ENCODE measurements around the gene PDE6C. TPM values are rescaled to one million over a fixed set of nuclear protein-coding genes. Genes with fewer than 3 reads are reported as not detected.

Gene PDE6C
- polyA plus RNA-seq, 1 donor (not counting 4 experiments of a cell fraction or from before 2014, with no cell fraction given): not detected

DNA sequence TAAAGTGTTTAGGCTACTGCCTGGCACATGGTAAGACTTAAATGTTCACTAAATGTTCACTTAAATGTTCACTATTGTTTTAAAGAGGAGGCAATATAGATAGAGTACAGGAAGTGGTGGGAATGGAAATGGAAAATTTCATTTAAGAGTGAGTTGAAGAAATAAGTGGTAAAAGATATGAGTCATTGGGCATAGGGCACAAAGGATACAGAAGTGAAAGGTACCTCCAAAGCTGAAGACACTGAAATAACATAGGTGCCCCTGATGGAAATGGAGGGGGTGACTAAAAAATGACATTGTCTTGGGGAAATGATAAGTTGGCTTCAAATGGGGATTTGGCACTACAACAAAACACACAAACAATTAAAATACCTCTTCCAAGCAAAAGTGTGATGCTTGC lies 95.3 kb downstream of the PDE6C start:
- Histone ChIP-seq H3K9ac (ENCODE audit: control insufficient read depth, extremely low read depth, insufficient read depth, low read length) (no peak overlapping the region), H3K36me3 (ENCODE audit: control insufficient read depth in 2 of 2, extremely low read depth in 1 of 2, insufficient read depth in 2 of 2, low read length in 2 of 2) (no peaks in the 10 kb centered on the region), H3K9me1 (ENCODE audit: control insufficient read depth, extremely low read depth, insufficient read depth, low read length) (no peaks in the 10 kb centered on the region), H3K27me3 (ENCODE audit: control insufficient read depth, extremely low read depth, insufficient read depth, low read length) (no peaks in the 10 kb centered on the region), H3K9me3 (ENCODE audit: control insufficient read depth, low read depth, low read length) (no peaks in the 10 kb centered on the region), H3K79me2 (ENCODE audit: control insufficient read depth, insufficient read depth, low read length) (no peaks in the 10 kb centered on the region), H3K4me3 (ENCODE audit: control insufficient read depth in 2 of 3, extremely low read depth in 1 of 3, insufficient read depth in 2 of 3, low read depth in 1 of 3, low read length in 3 of 3) (no peak overlapping the region), H2AFZ (ENCODE audit: control insufficient read depth, low read length) (no peak overlapping the region), H3K27ac (ENCODE audit: control insufficient read depth, insufficient read depth, low read length) (no peak overlapping the region), H3K4me2 (ENCODE audit: control insufficient read depth, extremely low read depth, insufficient read depth, low read depth, low read length) (no peak overlapping the region), H4K20me1 (ENCODE audit: control insufficient read depth, extremely low read depth, insufficient read depth, low read length) (no peaks in the 10 kb centered on the region), H3K4me1 (ENCODE audit: control insufficient read depth, extremely low read depth, insufficient read depth, low read length) (peaks cover 4% of the 10 kb centered on the region)
- dilution Hi-C loops (cut with MboI; ENCODE audit: extremely low pct_ligation_motif_present, low sequenced_read_pairs): no loop called here
- FAIRE-seq (no peak), DNase-seq (ENCODE audit: low read depth, low spot score) (no peak)
- TF ChIP-seq, protein P1, sequence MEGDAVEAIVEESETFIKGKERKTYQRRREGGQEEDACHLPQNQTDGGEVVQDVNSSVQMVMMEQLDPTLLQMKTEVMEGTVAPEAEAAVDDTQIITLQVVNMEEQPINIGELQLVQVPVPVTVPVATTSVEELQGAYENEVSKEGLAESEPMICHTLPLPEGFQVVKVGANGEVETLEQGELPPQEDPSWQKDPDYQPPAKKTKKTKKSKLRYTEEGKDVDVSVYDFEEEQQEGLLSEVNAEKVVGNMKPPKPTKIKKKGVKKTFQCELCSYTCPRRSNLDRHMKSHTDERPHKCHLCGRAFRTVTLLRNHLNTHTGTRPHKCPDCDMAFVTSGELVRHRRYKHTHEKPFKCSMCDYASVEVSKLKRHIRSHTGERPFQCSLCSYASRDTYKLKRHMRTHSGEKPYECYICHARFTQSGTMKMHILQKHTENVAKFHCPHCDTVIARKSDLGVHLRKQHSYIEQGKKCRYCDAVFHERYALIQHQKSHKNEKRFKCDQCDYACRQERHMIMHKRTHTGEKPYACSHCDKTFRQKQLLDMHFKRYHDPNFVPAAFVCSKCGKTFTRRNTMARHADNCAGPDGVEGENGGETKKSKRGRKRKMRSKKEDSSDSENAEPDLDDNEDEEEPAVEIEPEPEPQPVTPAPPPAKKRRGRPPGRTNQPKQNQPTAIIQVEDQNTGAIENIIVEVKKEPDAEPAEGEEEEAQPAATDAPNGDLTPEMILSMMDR (optimal IDR thresholded peaks at IDR 0.05 in 1 of 3, IDR thresholded peaks at IDR 0.05 in 1 of 3, conservative IDR thresholded peaks at IDR 0.05 in 1 of 3; ENCODE audit: extremely low read depth in 1 of 3, insufficient read depth in 2 of 3, low read length in 3 of 3): no peak
- no peak for TF ChIP-seq EZH2 (IDR thresholded peaks at IDR 0.05; ENCODE audit: low read length)

DNA sequence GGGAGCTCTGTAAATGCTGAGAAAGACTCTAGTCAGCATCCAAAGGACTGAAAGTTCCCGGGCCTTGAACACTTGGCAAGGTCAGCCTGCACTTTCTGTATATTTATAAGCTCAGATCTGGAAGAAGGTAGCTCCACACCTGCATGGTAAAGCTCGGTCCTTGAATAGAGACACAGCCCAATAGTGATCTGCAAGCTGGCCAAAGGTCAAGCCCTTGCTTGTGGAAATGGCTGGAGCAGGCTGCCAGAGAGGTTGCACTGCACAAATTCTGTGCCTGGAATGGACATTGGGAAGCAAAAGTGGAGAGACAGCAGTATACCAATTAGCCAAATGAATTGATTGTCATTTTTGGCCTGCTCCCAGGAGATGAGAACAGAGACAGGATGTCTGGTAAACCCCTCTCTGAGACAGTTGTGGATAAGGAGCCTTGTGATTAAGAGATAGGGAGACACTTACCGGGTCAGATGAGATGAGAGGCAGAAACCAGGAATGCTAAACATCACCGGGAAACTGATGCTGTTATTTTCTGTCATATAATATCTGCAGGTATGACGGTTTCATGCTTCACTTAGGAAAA lies 98.1 kb downstream of the PDE6C start:
- dilution Hi-C loops (cut with MboI; ENCODE audit: extremely low pct_ligation_motif_present, low sequenced_read_pairs): no loop called here

More for the DNA sequence above, 98.1 kb downstream of the PDE6C start:
- H4K20me1 ChIP-seq (ENCODE audit: control insufficient read depth, extremely low read depth, insufficient read depth, low read length): no peaks in the 10 kb centered on the region
- H3K79me2 ChIP-seq (ENCODE audit: control insufficient read depth, insufficient read depth, low read length): no peaks in the 10 kb centered on the region
- H3K4me1 ChIP-seq (ENCODE audit: control insufficient read depth, extremely low read depth, insufficient read depth, low read length): no peaks in the 10 kb centered on the region
- H3K36me3 ChIP-seq (ENCODE audit: control insufficient read depth in 2 of 2, extremely low read depth in 1 of 2, insufficient read depth in 2 of 2, low read length in 2 of 2): no peaks in the 10 kb centered on the region
- no peak overlapping the region for H3K9ac ChIP-seq (ENCODE audit: control insufficient read depth, extremely low read depth, insufficient read depth, low read length)
- no peak overlapping the region for H2AFZ ChIP-seq (ENCODE audit: control insufficient read depth, low read length)
- H3K4me3 ChIP-seq (ENCODE audit: control insufficient read depth in 2 of 3, extremely low read depth in 1 of 3, insufficient read depth in 2 of 3, low read depth in 1 of 3, low read length in 3 of 3): no peak overlapping the region
- DNase-seq (ENCODE audit: low read depth, low spot score) (no peak), FAIRE-seq (no peak)
- H3K9me3 ChIP-seq (ENCODE audit: control insufficient read depth, low read depth, low read length): no peaks in the 10 kb centered on the region
- TF ChIP-seq, protein P1 (optimal IDR thresholded peaks at IDR 0.05 in 1 of 3, IDR thresholded peaks at IDR 0.05 in 1 of 3, conservative IDR thresholded peaks at IDR 0.05 in 1 of 3; ENCODE audit: extremely low read depth in 1 of 3, insufficient read depth in 2 of 3, low read length in 3 of 3): no peak
- no peak for TF ChIP-seq EZH2 (IDR thresholded peaks at IDR 0.05; ENCODE audit: low read length)
- no peaks in the 10 kb centered on the region for H3K27me3 ChIP-seq (ENCODE audit: control insufficient read depth, extremely low read depth, insufficient read depth, low read length)
- H3K9me1 ChIP-seq (ENCODE audit: control insufficient read depth, extremely low read depth, insufficient read depth, low read length): no peaks in the 10 kb centered on the region
- H3K4me2 ChIP-seq (ENCODE audit: control insufficient read depth, extremely low read depth, insufficient read depth, low read depth, low read length): no peak overlapping the region
- H3K27ac ChIP-seq (ENCODE audit: control insufficient read depth, insufficient read depth, low read length): no peak overlapping the region
